Neural progenitor cell (in vitro differentiated cells): ENCODE results near the gene MED12L. TPM values are rescaled to one million over a fixed set of nuclear protein-coding genes. Genes with fewer than 3 reads are reported as not detected.
"Not testable (repeated sequence)": the region's sequence is repeated elsewhere in the genome, so short reads cannot be mapped to it uniquely, and the experiment has no call there.

ENCODE experiments used
- DNase-seq: peaks from one replicate; pipeline ENCODE4 v3.0.0-alpha.2; 2016; ENCODE audit warnings: low spot score
- H2AFZ ChIP-seq: fragments of 200-600 bp; sonication (generic); replicated peaks from 2 replicates; pipeline ENCODE4 v1.6.1; 2016; ENCODE audit warnings: antibody characterized with exemption
- H3F3A ChIP-seq: fragments of 200-600 bp; sonication (generic); 2 replicates; pipeline ENCODE4 v1.6.1; 2016; ENCODE audit warnings: antibody characterized with exemption, low read depth
- H3K27ac ChIP-seq: fragments of 200-600 bp; sonication (generic); 2 replicates; pipeline ENCODE4 v1.5.1; 2016; ENCODE audit warnings: mild to moderate bottlenecking
- H3K27me3 ChIP-seq: fragments of 200-600 bp; sonication (generic); 2 replicates; pipeline ENCODE4 v1.6.1; 2016; ENCODE audit warnings: mild to moderate bottlenecking, moderate library complexity
- H3K36me3 ChIP-seq: fragments of 200-600 bp; sonication (generic); 2 replicates; pipeline ENCODE4 v1.5.1; 2016
- H3K4me1 ChIP-seq: fragments of 200-600 bp; sonication (generic); 2 replicates; pipeline ENCODE4 v1.6.1; 2016; ENCODE audit warnings: mixed run types
- H3K4me2 ChIP-seq: fragments of 200-600 bp; sonication (generic); 2 replicates; pipeline ENCODE4 v1.6.1; 2016
- H3K4me3 ChIP-seq: fragments of 200-600 bp; sonication (generic); 2 replicates; pipeline ENCODE4 v1.5.1; 2016
- H3K79me2 ChIP-seq: fragments of 200-600 bp; sonication (generic); 2 replicates; pipeline ENCODE4 v1.6.1; 2016; ENCODE audit warnings: low read depth
- H3K9ac ChIP-seq: fragments of 200-600 bp; sonication (generic); 2 replicates; pipeline ENCODE4 v1.6.1; 2016
- H3K9me3 ChIP-seq: fragments of 200-600 bp; sonication (generic); 2 replicates; pipeline ENCODE4 v1.5.1; 2016; ENCODE audit warnings: low read depth
- H4K20me1 ChIP-seq: fragments of 200-600 bp; sonication (generic); 2 replicates; pipeline ENCODE4 v1.6.1; 2016; ENCODE audit warnings: low read depth
- H3K27ac Mint-ChIP-seq: 3 replicates; pipeline ENCODE4 v1.8.0; 2021; ENCODE audit warnings: mixed read lengths
- H3K27me3 Mint-ChIP-seq: 2 replicates; pipeline ENCODE4 v1.8.0; 2022; ENCODE audit warnings: low read depth, mild to moderate bottlenecking, inconsistent platforms, moderate library complexity, mixed read lengths; ENCODE audit not compliant: insufficient read depth
- H3K36me3 Mint-ChIP-seq: 3 replicates; pipeline ENCODE4 v1.8.0; 2021; ENCODE audit warnings: mixed read lengths
- H3K4me1 Mint-ChIP-seq: 3 replicates; pipeline ENCODE4 v1.8.0; 2021; ENCODE audit warnings: mixed read lengths
- H3K4me3 Mint-ChIP-seq: 3 replicates; pipeline ENCODE4 v1.8.0; 2021; ENCODE audit warnings: mild to moderate bottlenecking, moderate library complexity, mixed read lengths
- H3K9me3 Mint-ChIP-seq: 3 replicates; pipeline ENCODE4 v1.8.0; 2020; ENCODE audit warnings: mixed read lengths
- EZH2 ChIP-seq: fragments of 200-600 bp; sonication (generic); IDR thresholded peaks from 2 replicates; pipeline ENCODE4 v1.6.1; 2017; ENCODE audit warnings: antibody characterized with exemption, mild to moderate bottlenecking, moderate library complexity
- EZH2phosphoT487 ChIP-seq: fragments of 200-600 bp; sonication (generic); IDR thresholded peaks from 2 replicates; pipeline ENCODE4 v1.6.1; 2017; ENCODE audit warnings: antibody characterized with exemption
- total RNA-seq: library from RNA; depleted of rRNA; stranded (reverse); fragments of >200 nt; gene quantifications from 2 replicates; pipeline ENCODE4 v1.2.3, GENCODE V29; 2015; ENCODE audit warnings: low replicate concordance
- TF ChIP-seq, protein P1 (sequence below): fragments of 200-600 bp; sonication (generic); IDR thresholded peaks from 2 replicates; pipeline ENCODE4 v1.5.1; 2017; ENCODE audit warnings: antibody characterized with exemption, mild to moderate bottlenecking

Gene MED12L
- total RNA-seq, 1 donor from 2014 or later = 16.5 TPM

- no peak overlapping the region for H3K27ac ChIP-seq
- H3K36me3 Mint-ChIP-seq = peaks cover 11% of the 10 kb centered on the region
- H3K9me3 ChIP-seq = no peaks in the 10 kb centered on the region
- H3F3A ChIP-seq = no peaks in the 10 kb centered on the region
- no peaks in the 10 kb centered on the region for H3K9me3 Mint-ChIP-seq
- H3K4me1 Mint-ChIP-seq = peaks cover 7% of the 10 kb centered on the region
- H3K4me1 ChIP-seq = no peaks in the 10 kb centered on the region
- no peaks in the 10 kb centered on the region for H3K79me2 ChIP-seq
- H3K27me3 ChIP-seq = no peaks in the 10 kb centered on the region
- H4K20me1 ChIP-seq = no peaks in the 10 kb centered on the region
- H2AFZ ChIP-seq = no peak overlapping the region
- H3K4me2 ChIP-seq = no peak overlapping the region
- no peaks in the 10 kb centered on the region for H3K36me3 ChIP-seq
- no peak for DNase-seq
- no peak overlapping the region for H3K4me3 ChIP-seq
- no peak overlapping the region for H3K27ac Mint-ChIP-seq
- TF ChIP-seq, protein P1, sequence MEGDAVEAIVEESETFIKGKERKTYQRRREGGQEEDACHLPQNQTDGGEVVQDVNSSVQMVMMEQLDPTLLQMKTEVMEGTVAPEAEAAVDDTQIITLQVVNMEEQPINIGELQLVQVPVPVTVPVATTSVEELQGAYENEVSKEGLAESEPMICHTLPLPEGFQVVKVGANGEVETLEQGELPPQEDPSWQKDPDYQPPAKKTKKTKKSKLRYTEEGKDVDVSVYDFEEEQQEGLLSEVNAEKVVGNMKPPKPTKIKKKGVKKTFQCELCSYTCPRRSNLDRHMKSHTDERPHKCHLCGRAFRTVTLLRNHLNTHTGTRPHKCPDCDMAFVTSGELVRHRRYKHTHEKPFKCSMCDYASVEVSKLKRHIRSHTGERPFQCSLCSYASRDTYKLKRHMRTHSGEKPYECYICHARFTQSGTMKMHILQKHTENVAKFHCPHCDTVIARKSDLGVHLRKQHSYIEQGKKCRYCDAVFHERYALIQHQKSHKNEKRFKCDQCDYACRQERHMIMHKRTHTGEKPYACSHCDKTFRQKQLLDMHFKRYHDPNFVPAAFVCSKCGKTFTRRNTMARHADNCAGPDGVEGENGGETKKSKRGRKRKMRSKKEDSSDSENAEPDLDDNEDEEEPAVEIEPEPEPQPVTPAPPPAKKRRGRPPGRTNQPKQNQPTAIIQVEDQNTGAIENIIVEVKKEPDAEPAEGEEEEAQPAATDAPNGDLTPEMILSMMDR = peak; percentile 32
- TF ChIP-seq EZH2phosphoT487 = no peak
- H3K4me3 Mint-ChIP-seq = no peak overlapping the region
- H3K9ac ChIP-seq = no peak overlapping the region
- no peaks in the 10 kb centered on the region for H3K27me3 Mint-ChIP-seq
Measured at GRCh38 chr3:151166161-151166560, 80.7 kb downstream of the MED12L start.

- H3K27ac Mint-ChIP-seq = no peak overlapping the region
- TF ChIP-seq EZH2phosphoT487 (no peak), EZH2 (no peak)
- TF ChIP-seq, protein P1 = peak; percentile 92
- Histone ChIP-seq H3K27ac (no peak overlapping the region), H3K36me3 (no peaks in the 10 kb centered on the region), H3F3A (no peaks in the 10 kb centered on the region), H2AFZ (no peak overlapping the region), H3K27me3 (no peaks in the 10 kb centered on the region), H3K4me3 (no peak overlapping the region), H3K4me2 (no peak overlapping the region), H3K9ac (no peak overlapping the region), H3K4me1 (peaks cover 8% of the 10 kb centered on the region), H3K79me2 (no peaks in the 10 kb centered on the region), H4K20me1 (no peaks in the 10 kb centered on the region), H3K9me3 (no peaks in the 10 kb centered on the region)
- H3K4me1 Mint-ChIP-seq = peaks cover 24% of the 10 kb centered on the region
- peak; percentile 81 for DNase-seq
- H3K4me3 Mint-ChIP-seq = no peak overlapping the region
- H3K36me3 Mint-ChIP-seq = peaks cover 9% of the 10 kb centered on the region
- no peaks in the 10 kb centered on the region for H3K9me3 Mint-ChIP-seq
- H3K27me3 Mint-ChIP-seq = peaks cover 2% of the 10 kb centered on the region
Measured at GRCh38 chr3:151168269-151169094, 83.0 kb downstream of the MED12L start.

DNA sequence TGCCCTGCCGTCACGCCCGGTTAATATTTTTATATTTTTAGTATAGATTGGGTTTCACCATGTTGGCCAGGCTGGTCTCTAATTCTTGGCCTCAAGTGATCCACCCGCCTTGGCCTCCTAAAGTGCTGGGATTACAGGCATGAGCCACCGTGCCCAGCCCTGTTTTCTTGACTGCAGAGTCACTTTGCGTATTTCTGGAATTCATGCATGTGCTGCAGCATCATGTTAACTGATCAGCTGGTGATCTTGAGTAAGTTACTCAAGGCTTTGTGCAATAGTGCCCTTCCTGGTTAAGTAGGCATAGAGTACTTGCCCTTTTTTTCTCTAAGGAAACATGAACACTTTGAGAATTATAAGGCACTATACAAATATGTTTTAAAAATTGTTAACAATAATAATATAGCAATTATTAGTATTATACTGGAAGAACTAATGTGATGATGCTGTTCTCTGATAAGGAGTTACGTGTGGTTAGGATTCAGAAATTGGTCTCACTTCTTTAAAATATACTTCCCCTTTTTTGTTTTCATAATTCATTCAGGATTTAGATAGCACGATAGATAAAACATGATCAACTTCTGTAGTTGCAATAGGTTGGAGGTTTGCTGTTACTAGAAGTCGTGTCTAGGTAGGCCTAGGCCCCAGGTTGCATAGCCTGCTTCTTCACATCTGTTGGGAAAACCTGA, 83.9 kb downstream of the MED12L start:
- Mint-ChIP-seq H3K9me3 (no peaks in the 10 kb centered on the region), H3K4me1 (peaks cover 24% of the 10 kb centered on the region), H3K27ac (no peak overlapping the region), H3K27me3 (peaks cover 2% of the 10 kb centered on the region), H3K36me3 (peaks cover 9% of the 10 kb centered on the region), H3K4me3 (no peak overlapping the region)
- peaks cover 8% of the 10 kb centered on the region for H3K4me1 ChIP-seq
- H3K36me3 ChIP-seq = no peaks in the 10 kb centered on the region
- H3K79me2 ChIP-seq = no peaks in the 10 kb centered on the region
- H3K27me3 ChIP-seq = no peaks in the 10 kb centered on the region
- H3K27ac ChIP-seq = no peak overlapping the region
- H3K4me3 ChIP-seq = no peak overlapping the region
- DNase-seq = no peak
- no peak overlapping the region for H2AFZ ChIP-seq
- no peaks in the 10 kb centered on the region for H3K9me3 ChIP-seq
- no peak overlapping the region for H3K9ac ChIP-seq
- TF ChIP-seq EZH2phosphoT487 = no peak
- no peak for TF ChIP-seq EZH2
- TF ChIP-seq, protein P1 = no peak
- no peaks in the 10 kb centered on the region for H4K20me1 ChIP-seq
- no peaks in the 10 kb centered on the region for H3F3A ChIP-seq
- no peak overlapping the region for H3K4me2 ChIP-seq

DNA sequence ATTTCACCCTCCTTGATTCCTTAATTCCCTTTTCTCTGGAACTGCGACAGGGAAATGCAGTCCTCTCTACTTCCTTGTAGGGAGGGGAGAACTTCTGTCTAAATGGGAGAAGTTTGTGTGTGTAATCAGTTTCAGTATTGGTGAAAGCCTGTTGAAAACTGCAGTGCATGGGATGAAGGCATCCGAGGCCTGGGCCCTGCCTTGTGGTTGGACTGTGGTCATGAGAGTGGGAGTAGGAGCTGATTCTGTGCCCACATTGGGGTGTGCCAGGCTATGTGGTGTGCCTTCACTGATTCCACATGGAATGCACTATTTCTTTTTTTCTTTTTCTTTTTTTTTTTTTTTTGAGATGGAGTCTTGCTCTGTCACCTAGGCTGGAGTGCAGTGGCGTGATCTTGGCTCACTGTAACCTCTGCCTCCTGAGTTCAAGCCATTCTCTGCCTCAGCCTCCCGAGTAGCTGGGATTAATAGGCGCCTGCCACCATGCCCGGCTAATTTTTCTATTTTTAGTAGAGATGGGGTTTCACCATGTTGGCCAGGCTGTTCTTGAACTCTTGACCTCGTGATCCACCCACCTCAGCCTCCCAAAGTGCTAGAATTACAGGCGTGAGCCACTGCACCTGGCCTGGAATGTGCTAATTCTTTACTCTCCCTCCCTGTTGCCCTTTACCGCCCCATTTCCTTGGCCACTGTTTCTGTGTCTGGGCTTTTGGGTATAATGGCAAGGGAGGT, 84.7 kb downstream of the MED12L start:
- H3K9me3 Mint-ChIP-seq, H4K20me1 ChIP-seq, H3K36me3 ChIP-seq, H3F3A ChIP-seq, H3K27ac Mint-ChIP-seq, H3K4me2 ChIP-seq, H3K4me3 Mint-ChIP-seq, DNase-seq, H3K36me3 Mint-ChIP-seq, H3K27me3 ChIP-seq, H3K4me1 ChIP-seq, H2AFZ ChIP-seq, H3K4me3 ChIP-seq, H3K9ac ChIP-seq, H3K27ac ChIP-seq, H3K27me3 Mint-ChIP-seq, H3K9me3 ChIP-seq, H3K79me2 ChIP-seq: not testable (repeated sequence)
- peaks cover 24% of the 10 kb centered on the region for H3K4me1 Mint-ChIP-seq
